Jurkat, Clone E6-1 (cell line): Measurements from ENCODE around the gene TOP3A. TPM values are rescaled to one million over a fixed set of nuclear protein-coding genes. Genes with fewer than 3 reads are reported as not detected.
A peak's percentile ranks its signal among the peaks of the same experiment; 100 is the strongest.
"Not testable (repeated sequence)": the region's sequence is repeated elsewhere in the genome, so short reads cannot be mapped to it uniquely, and the experiment has no call there.

Experiments used
- DNase-seq: peaks from one replicate; pipeline ENCODE4 v3.0.0-alpha.2; 2011; ENCODE audit warnings: low read depth, low spot score
- H3K4me3 ChIP-seq: 2 replicates; pipeline ENCODE4 v1.5.1; 2011; ENCODE audit warnings: mild to moderate bottlenecking, low read length, control low read depth, moderate library complexity
- polyA plus RNA-seq: library from polyadenylated mRNA; unstranded; fragments of >200 nt; gene quantifications from one replicate; pipeline ENCODE4 v1.2.1, GENCODE V29; 2012; ENCODE audit warnings: missing spikeins; ENCODE audit not compliant: insufficient read length, insufficient read depth

The TOP3A gene, protein sequence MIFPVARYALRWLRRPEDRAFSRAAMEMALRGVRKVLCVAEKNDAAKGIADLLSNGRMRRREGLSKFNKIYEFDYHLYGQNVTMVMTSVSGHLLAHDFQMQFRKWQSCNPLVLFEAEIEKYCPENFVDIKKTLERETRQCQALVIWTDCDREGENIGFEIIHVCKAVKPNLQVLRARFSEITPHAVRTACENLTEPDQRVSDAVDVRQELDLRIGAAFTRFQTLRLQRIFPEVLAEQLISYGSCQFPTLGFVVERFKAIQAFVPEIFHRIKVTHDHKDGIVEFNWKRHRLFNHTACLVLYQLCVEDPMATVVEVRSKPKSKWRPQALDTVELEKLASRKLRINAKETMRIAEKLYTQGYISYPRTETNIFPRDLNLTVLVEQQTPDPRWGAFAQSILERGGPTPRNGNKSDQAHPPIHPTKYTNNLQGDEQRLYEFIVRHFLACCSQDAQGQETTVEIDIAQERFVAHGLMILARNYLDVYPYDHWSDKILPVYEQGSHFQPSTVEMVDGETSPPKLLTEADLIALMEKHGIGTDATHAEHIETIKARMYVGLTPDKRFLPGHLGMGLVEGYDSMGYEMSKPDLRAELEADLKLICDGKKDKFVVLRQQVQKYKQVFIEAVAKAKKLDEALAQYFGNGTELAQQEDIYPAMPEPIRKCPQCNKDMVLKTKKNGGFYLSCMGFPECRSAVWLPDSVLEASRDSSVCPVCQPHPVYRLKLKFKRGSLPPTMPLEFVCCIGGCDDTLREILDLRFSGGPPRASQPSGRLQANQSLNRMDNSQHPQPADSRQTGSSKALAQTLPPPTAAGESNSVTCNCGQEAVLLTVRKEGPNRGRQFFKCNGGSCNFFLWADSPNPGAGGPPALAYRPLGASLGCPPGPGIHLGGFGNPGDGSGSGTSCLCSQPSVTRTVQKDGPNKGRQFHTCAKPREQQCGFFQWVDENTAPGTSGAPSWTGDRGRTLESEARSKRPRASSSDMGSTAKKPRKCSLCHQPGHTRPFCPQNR
- 54.0 TPM for polyA plus RNA-seq

DNA sequence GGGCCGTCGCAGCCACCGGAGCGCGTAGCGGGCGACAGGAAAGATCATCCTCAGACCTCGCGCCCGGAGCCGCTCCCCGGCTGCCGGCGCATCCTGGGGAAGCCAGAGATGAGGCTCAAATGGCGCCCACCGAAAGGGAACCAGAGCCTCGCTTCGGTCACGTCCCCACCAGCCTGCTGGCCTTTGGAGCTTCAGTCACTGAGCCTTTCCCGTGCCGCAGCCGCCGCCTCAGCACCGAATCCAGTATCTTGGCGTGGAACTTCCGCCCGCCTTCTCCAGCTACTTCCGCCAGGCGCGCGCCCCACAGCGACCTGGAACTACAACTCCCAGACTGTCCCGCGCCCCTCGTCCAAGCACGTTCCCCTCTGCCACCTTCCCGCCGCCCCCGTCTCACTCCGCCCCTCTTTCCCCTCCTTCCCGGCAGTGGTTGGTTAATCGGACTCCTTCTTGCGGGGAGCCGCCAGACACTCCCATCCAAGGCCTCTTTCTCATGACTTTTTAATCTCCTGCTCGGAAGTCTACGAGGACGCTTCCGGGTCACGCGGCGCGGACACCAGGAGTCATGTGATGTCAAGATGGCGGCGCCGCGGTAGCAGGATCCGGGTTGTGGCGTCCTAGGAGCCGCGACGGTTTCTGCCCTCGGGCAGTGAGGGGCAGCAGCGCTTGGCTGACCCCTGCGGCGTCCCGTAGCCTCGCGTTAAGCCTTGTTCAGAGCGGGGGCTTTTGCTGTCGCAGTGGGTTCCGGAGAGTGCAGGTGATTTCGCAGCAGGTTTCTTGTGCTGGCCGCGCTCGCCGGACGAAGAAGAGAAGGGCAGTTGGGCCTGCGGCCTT lies at the start of gene TOP3A, which contains the start of gene SMCR8:
Gene TOP3A (minus strand): TSS at position 264 of the 831 bp plus-strand sequence. CDS start 216 bp downstream, at position 48.
Gene SMCR8 (plus strand): TSS at position 563 of the 831 bp plus-strand sequence. CDS start 497 bp downstream, outside the sequence.
- H3K4me3 ChIP-seq = peak within 1 kb of the TSS; percentile 80
- DNase-seq = peak; percentile 96

DNA sequence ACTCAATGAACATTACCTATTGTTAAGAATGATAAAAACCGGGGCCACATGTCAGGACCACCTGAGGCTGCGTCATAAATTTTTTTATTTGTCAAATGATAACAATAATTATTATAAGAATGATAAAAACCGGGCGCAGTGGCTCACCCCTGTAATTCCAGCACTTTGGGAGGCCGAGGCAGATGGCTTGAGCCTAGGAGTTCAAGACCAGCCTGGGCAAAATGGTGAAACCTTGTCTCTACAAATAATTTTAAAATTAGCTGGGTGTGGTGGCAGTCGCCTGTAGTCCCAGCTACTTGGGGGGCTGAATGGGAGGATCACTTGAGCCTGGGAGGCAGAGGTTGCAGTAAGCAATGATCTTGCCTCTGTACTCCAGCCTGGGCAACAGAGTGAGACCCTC lies 49.4 kb upstream of the TOP3A start:
- H3K4me3 ChIP-seq = no peak overlapping the region; the same call in 1 of the 2 replicates
- DNase-seq = no peak

DNA sequence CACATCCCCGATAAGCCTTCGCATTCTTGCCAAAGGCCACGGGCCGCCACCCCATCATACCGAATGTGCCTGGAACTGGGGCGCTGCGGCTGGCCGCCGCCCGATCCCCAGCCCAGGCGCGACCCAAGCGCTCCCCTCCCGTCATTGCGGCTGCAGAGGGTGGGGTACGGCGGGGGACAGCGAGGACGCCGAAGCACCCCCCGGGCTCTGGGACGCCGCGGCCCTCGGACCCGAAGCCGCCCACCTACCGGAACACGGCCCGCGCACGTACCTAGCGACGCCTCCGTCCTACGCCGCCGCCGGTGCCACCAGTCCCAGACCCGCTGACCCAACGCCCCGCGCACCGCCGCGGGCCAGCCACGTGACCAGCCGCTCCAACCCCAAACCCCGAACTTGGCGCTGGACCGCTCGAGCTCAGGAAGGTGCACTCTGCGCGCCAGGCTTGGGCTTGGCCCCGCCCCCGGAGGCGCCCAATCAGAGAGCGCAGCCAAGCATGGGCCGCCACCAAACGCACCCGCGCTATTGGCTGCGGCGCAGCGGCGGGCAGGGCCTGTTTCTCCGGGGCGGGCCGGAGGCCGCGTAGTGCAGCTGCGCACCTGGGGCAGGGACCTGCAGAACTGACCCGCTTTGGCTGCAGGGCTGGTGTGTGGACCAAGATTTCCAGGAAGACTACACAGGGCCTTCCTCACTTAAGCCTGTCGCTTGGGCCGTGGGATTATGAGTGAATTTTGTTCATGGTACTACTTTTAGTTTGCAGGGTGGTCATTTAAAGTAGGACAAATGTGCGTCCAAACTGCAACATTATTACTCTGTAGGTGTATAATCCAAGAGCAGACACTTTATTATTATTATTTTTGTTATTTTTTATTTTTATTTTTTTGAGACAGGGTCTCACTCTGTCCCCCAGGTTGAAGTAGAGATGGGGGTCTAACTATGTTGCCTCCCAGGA lies 48.6 kb upstream of the TOP3A start, which contains the start of gene SHMT1:
Gene SHMT1 (minus strand): TSS at position 450 of the 949 bp plus-strand sequence. CDS start 7,569 bp downstream, outside the sequence.
- H3K4me3 ChIP-seq = peak within 1 kb of the TSS; percentile 85
- DNase-seq = peak; percentile 81

DNA sequence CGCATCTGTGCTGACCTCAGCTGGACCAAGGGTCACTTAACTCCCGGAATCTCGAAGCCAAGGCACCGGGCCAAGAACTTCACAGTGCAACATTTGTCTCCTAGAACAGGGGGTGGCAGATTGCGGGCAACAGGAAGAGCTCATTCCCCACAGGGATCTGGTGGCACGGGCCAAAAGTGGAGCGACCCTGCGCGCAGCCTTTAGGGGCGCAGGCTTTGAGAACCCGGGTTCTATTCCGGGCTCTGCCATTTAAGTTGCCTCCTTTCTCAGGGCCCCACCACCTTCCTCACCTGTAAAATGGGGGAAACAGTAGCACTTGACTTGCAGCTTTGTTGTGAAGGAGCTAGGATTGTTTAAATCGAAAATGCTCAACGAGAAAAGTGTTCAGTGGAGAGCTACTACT lies 47.9 kb upstream of the TOP3A start:
- H3K4me3 ChIP-seq = peak overlapping the region; percentile 85
- DNase-seq = peak; percentile 23

DNA sequence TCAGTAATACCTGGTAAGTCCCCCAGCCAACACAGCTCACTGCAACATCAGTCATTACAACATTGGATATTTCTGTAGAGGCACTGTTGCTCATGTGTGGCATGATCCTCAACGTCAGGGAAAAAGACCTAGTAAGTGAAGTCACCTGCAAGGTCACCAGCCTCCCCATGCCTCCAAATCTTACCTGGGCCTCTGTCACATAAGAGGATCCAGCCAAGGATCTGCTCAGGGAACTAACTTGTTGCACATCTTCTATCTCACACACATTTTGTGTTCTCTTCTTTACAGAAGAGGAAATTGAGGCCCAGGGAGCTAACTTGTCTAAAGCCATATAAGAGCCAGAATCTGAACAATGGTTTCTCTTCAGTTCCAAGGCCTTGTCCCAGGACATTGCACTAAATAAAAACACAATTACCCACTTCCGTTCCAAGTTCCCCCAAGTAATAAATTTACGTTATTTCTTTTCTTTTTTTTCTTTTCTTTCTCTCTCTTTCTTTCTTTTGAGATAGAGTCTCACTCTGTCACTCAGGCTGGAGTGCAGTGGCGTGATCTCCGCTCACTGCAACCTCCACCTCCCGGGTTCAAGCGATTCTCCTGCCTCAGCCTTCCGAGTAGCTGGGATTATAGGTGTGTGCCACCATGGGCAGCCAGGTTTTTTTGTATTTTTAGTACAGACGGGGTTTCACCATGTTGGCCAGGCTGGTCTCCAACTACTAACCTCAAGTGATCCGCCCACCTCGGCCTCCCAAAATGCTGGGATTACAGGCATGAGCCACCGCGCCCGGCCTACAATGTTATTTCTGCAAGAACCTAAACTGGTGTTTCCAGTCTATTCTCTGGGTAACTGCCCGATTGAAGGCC lies 47.3 kb upstream of the TOP3A start:
- no peak for DNase-seq
- H3K4me3 ChIP-seq = peak overlapping the region; percentile 85

DNA sequence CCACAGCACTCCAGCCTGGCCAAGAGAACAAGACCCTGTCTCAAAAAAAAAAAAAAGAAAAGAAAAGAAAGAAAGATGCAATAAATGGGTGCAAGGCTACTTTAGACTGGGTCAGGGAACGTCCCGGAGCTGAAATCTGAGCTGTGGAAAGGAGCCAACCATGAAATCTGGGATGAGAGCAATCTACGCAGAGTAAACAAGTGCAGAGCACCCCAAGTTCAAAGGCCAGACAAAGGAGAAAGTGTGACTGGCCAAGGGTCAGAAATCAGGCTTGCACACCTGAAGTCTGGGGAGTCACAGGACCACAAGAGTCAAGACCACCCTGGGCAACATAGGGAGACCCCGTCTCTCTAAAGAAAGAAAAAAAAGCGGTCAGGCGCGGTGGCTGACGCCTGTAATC lies 45.7 kb upstream of the TOP3A start:
- no peak overlapping the region for H3K4me3 ChIP-seq
- DNase-seq = no peak

DNA sequence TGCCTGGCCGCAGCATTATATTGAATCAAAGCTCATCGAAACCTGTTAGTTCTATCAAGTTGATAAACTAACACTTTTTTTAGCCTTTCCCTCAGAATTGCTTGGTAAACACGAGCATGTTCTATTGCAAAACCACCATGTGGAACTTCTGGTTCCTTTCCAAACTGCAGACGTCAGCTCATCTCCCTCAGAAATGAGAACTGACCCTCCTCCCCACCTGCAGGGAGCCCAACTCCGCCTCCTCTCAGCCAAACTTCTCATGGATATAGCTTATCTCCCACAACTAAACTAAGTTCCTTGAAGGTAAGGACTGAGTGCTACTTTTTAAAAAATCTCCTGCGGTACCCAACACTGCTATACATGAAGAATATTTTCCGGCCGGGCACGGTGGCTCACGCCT lies 41.8 kb upstream of the TOP3A start:
- DNase-seq = no peak

DNA sequence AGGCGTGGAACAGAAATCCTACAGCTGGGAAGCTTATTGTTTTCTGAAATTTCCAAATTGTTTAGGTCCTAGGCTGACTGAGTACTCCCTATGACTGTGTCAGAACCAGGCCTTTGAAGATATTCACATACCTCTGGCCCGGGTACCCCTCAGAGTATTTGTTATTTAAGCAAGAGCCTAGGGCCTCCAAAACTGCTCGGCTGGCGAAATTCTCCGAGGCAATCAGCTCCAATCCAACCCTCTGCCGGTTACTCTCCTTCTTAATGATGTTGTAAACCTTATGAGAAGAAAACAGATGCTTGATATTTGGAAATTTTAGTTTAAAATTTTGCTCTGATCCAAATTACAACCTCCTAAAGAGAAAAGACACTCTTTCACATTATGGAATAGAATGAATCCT lies 38.7 kb upstream of the TOP3A start:
- DNase-seq = no peak
- H3K4me3 ChIP-seq = no peak overlapping the region

More for the DNA sequence above, 41.8 kb upstream of the TOP3A start:
- H3K4me3 ChIP-seq = no peak overlapping the region

DNA sequence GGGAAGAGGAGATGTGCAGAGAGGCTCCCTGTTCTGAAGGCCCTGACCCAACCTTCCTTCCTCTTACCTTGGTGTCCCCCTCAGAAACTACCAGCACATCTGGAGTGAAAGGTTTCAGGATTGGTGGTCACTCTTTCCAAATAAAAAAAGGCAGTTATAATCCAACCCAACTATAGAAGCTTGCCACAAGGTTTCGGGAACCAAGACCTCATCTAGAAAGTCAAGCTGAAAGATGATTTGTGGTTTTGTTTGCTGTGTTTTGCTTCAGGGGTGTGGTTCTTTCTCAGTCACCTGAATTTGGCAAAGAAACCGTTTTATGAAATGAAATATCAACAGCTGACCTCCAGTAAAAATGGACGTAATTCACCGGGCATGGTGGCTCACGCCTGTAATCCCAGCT lies 29.2 kb upstream of the TOP3A start:
- H3K4me3 ChIP-seq = no peak overlapping the region
- no peak for DNase-seq

DNA sequence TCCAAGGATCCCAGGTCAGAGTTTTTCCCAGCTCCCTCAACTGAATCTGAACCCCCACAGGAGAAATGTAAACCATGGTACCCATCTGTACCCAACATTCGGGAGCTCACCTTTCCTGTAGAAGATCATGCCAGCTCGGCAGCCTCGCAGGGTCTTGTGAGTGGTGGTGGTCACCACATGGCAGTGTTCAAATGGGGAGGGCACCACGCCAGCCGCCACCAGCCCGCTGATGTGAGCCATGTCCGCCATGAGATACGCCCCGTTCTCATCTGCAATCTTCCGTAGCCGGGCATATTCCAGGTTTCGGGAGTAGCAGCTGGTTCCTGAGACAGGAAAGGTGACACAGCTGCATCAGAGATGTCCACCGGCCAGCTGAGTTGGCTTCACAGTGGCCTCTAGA lies 25.1 kb upstream of the TOP3A start:
- no peak for DNase-seq
- no peak overlapping the region for H3K4me3 ChIP-seq

DNA sequence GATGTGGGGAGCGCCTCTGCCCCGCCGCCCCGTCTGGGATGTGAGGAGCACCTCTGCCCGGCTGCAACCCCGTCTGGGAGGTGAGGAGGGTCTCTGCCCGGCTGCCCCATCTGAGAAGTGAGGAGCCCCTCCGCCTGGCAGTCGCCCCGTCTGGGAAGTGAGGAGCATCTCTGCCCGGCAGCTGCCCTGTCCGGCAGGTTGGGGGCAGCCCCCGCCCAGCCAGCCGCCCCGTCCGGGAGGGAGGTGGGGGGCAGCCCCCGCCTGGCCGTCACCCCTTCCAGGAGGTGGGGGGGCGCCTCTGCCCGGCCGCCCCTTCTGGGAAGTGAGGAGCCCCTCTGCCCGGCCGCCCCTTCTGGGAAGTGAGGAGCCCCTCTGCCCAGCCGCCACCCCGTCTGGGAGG lies 23.4 kb upstream of the TOP3A start:
- not testable (repeated sequence) for DNase-seq, H3K4me3 ChIP-seq

DNA sequence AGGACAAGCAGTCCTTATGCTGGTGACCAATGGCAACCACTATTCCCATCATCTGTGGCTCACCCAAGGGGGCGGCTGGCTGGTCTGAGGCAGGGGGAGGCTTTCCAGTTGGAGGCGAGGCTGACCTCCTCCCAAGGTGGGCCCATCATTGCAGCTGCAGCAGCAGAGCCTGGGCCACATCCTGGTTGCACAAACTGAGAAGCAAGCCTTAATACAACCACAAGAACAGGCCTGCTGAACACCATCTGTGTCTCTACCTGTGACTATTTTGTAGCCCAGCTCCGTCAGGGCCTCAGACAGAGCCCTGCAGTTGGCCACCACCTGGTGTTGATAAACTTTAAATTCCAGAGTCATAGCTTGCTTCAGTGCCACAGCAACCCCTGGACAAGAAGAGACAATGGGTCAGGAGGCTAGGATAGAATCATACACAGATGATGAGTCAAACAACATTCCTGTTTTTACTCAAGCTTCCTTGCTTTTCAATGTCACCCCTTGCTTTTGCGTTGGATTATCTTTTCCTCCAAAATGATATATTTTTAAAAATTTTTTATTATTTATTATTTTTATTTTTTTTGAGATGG lies 18.2 kb upstream of the TOP3A start:
- no peak overlapping the region for H3K4me3 ChIP-seq
- DNase-seq = peak; percentile 42

DNA sequence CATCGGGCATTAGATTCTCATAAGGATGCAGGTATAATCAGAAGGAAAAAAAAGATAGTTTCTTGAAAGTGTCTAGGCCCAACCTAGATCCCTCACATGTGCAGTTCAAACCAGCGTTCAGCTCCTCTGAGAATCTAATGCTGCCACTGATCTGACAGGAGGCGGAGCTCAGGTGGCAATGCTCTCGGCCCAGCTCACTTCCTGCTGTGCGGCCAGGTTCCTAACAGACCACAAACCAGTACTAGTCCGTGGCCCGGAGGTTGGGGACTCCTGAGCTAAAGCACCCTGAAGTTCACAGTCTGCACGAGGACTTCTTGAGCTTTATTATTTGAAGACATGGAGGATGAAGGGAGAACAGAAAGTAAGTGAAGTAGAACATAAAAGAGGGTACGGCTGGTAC lies 17.1 kb upstream of the TOP3A start:
- peak; percentile 48 for DNase-seq
- no peak overlapping the region for H3K4me3 ChIP-seq

DNA sequence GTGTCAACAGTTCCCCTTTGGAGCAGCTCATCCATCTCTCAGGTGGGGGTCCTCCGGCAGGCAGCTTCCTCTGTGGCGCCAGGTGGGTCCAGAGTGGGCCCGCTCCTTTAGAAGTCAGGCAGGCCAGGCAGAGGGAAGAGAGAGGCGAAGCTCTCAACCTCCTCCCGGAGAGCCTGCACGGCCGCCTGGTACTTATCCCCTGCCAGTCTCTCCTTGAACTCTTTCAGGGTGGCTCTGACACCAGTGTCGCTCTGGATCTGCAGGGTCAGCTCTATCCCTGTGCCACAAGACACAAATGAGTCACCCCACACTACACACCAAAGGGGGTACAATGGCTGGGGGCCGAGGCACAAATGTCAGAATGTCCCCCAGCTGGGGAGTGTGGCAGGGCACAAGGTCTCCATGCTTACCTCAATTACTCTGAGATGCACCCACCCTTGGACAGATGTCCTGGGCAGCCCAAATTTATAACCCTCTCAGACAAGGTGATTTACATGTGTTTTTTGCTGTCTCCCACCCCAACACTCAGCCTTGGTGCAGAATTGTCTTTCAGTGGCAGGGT lies 13.9 kb upstream of the TOP3A start:
- no peak for DNase-seq
- no peak overlapping the region for H3K4me3 ChIP-seq

DNA sequence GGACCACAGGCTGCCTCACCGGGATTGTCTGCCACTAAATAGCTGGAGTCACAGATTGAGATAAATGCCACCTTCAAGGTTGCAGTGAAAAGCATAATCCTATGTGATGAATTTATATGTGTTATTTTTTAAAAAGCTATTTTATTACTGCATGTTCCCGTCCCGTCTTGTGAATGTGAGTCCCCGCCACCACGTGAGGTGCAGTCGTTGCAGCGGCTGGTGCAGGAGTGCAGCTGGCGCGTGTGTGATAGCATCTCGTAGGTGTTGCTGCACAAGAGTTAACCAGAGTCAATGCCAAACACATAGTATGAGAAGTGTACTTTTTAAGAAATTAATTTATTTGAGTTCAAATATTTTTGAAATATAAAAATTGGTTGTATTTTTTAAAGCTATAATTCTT lies 12.8 kb upstream of the TOP3A start:
- H3K4me3 ChIP-seq = no peak overlapping the region
- DNase-seq = no peak

DNA sequence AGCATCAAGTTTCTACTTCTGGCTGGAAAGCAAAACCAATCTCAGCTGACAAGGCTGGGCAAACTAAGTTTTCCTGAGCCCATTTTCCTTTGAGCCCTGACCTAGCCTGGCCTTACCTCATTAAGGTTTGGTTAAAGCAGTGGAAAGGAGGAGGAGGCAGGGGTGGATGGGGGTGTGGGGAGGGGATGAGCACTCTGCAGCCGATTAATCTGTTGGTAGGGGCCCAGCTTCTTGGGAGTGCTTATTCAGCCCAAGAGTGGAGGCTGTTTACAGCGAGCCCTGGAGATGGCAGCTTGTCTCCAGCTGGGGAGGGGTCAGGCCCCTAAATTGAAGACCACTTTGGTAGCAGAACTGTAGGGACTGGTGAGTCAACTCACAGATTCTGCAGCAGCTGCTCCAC lies 12.3 kb upstream of the TOP3A start:
- no peak overlapping the region for H3K4me3 ChIP-seq
- DNase-seq = no peak
